ENCODE measurements around the gene UST.

GRCh38 chr6:148980234-148980633, 233.4 kb downstream of the UST start:
- TF ChIP-seq, protein P1, sequence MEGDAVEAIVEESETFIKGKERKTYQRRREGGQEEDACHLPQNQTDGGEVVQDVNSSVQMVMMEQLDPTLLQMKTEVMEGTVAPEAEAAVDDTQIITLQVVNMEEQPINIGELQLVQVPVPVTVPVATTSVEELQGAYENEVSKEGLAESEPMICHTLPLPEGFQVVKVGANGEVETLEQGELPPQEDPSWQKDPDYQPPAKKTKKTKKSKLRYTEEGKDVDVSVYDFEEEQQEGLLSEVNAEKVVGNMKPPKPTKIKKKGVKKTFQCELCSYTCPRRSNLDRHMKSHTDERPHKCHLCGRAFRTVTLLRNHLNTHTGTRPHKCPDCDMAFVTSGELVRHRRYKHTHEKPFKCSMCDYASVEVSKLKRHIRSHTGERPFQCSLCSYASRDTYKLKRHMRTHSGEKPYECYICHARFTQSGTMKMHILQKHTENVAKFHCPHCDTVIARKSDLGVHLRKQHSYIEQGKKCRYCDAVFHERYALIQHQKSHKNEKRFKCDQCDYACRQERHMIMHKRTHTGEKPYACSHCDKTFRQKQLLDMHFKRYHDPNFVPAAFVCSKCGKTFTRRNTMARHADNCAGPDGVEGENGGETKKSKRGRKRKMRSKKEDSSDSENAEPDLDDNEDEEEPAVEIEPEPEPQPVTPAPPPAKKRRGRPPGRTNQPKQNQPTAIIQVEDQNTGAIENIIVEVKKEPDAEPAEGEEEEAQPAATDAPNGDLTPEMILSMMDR (optimal IDR thresholded peaks at IDR 0.05 in 1 of 3, IDR thresholded peaks at IDR 0.05 in 1 of 3, conservative IDR thresholded peaks at IDR 0.05 in 1 of 3; ENCODE audit: extremely low read depth in 1 of 3, insufficient read depth in 2 of 3, low read length in 3 of 3): no peak
- no peak for TF ChIP-seq EZH2 (IDR thresholded peaks at IDR 0.05; ENCODE audit: low read length)
